T-helper 1 cell treated with Interleukin-12 subunit alpha and Interleukin-12 subunit beta and Interleukin-4 antibody, amounts not matched to agents 30 μg/mL and 1 μg/mL, for 36 hours (primary cell): Measurements from ENCODE around the gene ZNF747.

Source experiments
- H3K27ac Mint-ChIP-seq: one replicate; pipeline ENCODE4 v1.8.0; 2021; ENCODE audit warnings: mild to moderate bottlenecking, mixed read lengths
- H3K27me3 Mint-ChIP-seq: one replicate; pipeline ENCODE4 v1.8.0; 2021; ENCODE audit warnings: low read depth, mixed read lengths
- H3K36me3 Mint-ChIP-seq: one replicate; pipeline ENCODE4 v1.8.0; 2021; ENCODE audit warnings: low read depth, mixed read lengths
- H3K4me1 Mint-ChIP-seq: one replicate; pipeline ENCODE4 v1.8.0; 2021; ENCODE audit warnings: low read depth, mixed read lengths
- H3K4me3 Mint-ChIP-seq: one replicate; pipeline ENCODE4 v1.8.0; 2021; ENCODE audit warnings: mild to moderate bottlenecking, moderate library complexity, mixed read lengths
- H3K9me3 Mint-ChIP-seq: one replicate; pipeline ENCODE4 v1.8.0; 2021; ENCODE audit warnings: mixed read lengths

Gene ZNF747

DNA sequence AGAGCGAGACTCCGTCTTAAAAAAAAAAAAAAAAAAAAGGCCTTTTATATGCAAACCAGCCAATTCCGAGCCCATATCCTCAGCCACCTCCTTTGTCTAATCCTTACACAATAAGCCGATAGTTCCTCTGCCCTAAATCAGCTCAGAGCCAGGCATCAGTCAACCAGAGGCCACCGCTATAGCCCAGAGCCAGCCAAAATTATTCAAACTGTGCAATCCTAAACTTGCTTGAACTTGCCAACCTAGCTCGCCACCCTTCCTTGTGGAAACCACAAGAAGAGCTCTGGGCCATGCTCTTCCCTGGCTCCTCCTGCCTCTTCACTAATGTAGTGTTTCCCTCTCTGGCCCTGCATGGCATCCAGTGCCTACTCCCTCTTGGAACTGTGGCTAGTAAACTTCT lies 44.4 kb downstream of the ZNF747 start:
- Mint-ChIP-seq H3K27ac (no peak overlapping the region), H3K4me1 (peaks cover 28% of the 10 kb centered on the region), H3K27me3 (no peaks in the 10 kb centered on the region), H3K9me3 (no peaks in the 10 kb centered on the region), H3K4me3 (no peak overlapping the region), H3K36me3 (peaks cover 57% of the 10 kb centered on the region)

DNA sequence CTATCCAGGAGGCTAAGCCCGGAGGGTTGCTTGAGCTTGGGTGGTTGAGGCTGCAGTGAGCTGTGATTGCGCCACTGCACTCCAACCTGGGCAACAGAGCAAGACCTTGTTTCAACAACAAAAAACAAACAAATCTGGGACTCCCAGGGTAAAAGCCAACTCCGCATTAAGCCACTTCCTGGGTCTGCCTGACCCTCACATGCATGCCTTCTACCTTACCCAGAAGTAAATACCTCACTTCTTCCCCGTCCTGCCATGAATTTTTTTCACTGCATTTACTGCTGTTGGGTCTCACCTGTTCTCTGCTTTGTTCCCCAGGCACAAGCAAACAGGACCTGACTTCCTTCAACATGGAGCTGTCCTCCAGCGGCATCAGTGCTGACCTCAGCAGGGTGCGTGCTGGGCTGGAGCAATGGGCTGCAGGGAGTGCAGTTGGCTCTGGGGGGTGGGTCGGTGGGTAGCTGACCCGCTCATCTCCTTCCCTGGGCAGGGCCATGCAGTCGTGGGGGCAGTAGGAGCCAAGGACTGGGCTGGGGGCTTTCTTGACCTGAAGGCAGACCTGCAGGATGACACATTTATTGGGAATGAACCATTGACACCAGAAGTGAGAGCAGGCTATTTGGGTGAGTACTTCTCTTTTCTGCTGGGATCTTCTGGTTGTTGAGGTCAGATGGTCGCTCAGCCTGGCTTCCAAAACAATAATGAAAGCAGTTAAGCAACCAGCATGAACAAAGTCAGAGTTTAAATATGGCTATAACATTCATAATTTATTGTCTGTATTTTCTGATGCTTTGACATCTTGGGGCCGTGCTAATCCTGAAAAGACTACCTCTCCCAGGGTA lies 45.7 kb downstream of the ZNF747 start:
- H3K4me1 Mint-ChIP-seq, result peaks cover 31% of the 10 kb centered on the region
- H3K36me3 Mint-ChIP-seq, result peaks cover 55% of the 10 kb centered on the region
- H3K27ac Mint-ChIP-seq, result peak overlapping the region; percentile 41
- H3K4me3 Mint-ChIP-seq, result no peak overlapping the region
- H3K9me3 Mint-ChIP-seq, result no peaks in the 10 kb centered on the region
- no peaks in the 10 kb centered on the region for H3K27me3 Mint-ChIP-seq

DNA sequence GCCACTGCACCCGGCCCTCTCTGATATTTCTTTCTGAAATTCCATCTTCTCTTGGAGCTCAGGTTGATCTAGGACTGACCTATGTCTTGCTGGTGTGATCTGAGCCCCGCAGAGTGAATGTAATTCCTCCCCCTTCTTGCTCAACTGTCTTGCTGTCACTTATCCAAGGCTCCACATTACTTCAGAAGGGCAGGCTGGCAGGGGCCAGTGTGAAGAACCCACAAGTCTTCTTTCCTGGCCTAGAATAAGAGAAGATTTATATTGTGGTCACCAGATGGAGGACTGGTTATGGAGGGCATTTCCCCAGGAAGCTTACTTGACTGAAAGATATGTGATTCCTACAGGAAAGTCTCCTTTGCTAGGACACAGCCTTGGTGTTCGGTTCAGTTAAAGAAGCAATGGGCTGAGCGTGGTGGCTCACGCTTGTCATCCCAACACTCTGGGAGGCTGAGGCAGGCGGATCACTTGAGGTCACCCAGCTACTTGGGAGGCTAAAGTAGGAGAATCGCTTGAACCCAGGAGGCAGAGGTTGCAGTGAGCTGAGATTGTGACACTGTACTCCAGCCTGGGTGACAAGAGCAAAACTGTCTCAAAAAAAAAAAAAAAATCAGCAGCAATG lies 48.7 kb downstream of the ZNF747 start:
- H3K4me3 Mint-ChIP-seq, result no peak overlapping the region
- H3K27me3 Mint-ChIP-seq, result no peaks in the 10 kb centered on the region
- H3K9me3 Mint-ChIP-seq, result no peaks in the 10 kb centered on the region
- H3K4me1 Mint-ChIP-seq, result peaks cover 38% of the 10 kb centered on the region
- H3K36me3 Mint-ChIP-seq, result peaks cover 65% of the 10 kb centered on the region
- peak overlapping the region; percentile 52 for H3K27ac Mint-ChIP-seq

DNA sequence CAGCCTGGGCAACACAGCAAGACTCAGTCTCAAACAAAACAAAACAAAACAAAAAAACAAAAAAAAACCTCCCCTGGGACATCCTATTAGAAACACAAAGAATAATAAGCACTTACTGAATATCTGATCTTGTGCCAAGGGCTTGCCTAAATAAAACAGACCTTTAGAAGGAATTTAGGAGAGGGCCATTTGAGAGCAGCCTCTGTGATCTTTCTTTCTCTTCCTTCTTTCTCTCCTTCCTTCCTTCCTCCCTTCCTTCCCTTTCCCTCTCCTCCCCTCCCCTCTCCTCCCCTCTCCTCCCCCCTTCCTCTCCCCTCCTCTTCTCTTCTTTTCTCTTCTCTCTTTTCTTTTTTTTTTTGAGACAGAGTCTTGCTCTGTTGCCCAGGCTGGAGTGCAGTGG lies 49.8 kb downstream of the ZNF747 start:
- peaks cover 39% of the 10 kb centered on the region for H3K4me1 Mint-ChIP-seq

DNA sequence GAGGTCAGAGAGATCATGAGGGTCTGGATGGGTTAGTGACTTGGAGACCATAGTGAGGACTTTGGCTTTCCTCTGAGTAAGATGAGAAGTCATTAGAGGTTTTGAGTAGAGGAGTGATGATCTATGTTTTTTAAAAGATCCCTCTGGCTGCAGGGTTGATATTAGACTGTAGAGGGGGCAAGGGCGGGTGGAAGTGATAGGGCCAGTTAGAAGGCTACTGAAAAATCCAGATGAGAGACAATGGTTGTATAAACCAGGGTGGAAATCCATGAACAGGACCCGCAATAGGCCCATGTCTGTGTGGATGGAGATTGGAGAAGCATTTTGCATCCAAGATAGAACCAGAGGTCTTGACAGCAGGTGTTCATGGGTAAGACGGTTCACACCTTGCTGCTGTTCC lies 52.3 kb downstream of the ZNF747 start:
- H3K27me3 Mint-ChIP-seq, result no peaks in the 10 kb centered on the region
- peaks cover 42% of the 10 kb centered on the region for H3K4me1 Mint-ChIP-seq
- H3K4me3 Mint-ChIP-seq, result peak overlapping the region; percentile 23
- peaks cover 61% of the 10 kb centered on the region for H3K36me3 Mint-ChIP-seq
- no peaks in the 10 kb centered on the region for H3K9me3 Mint-ChIP-seq
- H3K27ac Mint-ChIP-seq, result peak overlapping the region; percentile 49

More for the DNA sequence above, 49.8 kb downstream of the ZNF747 start:
- no peaks in the 10 kb centered on the region for H3K27me3 Mint-ChIP-seq
- no peak overlapping the region for H3K4me3 Mint-ChIP-seq
- H3K27ac Mint-ChIP-seq, result peak overlapping the region; percentile 49
- peaks cover 66% of the 10 kb centered on the region for H3K36me3 Mint-ChIP-seq
- no peaks in the 10 kb centered on the region for H3K9me3 Mint-ChIP-seq

DNA sequence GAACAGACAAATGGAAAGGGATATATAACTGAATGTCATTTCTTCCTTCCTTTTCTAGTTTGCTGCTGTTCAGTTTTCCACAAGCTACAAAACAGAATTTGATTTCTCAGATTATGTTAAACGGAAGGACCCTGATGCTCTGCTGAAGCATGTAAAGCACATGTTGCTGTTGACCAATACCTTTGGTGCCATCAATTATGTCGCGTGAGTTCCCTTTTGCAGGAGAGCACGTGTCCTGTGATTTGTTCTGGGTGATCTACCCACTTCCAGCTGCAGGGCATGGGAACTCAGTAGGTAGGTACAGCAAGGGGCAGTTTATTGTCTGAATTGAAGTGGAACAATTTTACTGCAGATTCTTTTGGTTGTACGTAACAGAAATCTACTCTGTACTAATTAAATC lies 53.3 kb downstream of the ZNF747 start:
- peaks cover 46% of the 10 kb centered on the region for H3K4me1 Mint-ChIP-seq
- no peak overlapping the region for H3K27ac Mint-ChIP-seq
- H3K9me3 Mint-ChIP-seq, result no peaks in the 10 kb centered on the region
- H3K27me3 Mint-ChIP-seq, result no peaks in the 10 kb centered on the region
- H3K36me3 Mint-ChIP-seq, result peaks cover 65% of the 10 kb centered on the region
- H3K4me3 Mint-ChIP-seq, result no peak overlapping the region
